ENCODE measurements around the gene UBE2V1.
"Not testable (repeated sequence)": the region's sequence is repeated elsewhere in the genome, so short reads cannot be mapped to it uniquely, and the experiment has no call there.

UBE2V1 gene

GRCh38 chr20:50115041-50115512 lies 2.1 kb upstream of the UBE2V1 start:
- DNase-seq (ENCODE audit: low spot score): no peak

GRCh38 chr20:50113420-50114224 lies 672 bp upstream of the UBE2V1 start:
- no peak for DNase-seq (ENCODE audit: low spot score)

- no peak for DNase-seq (ENCODE audit: low spot score)
Measured at GRCh38 chr20:50111829-50112495, 988 bp downstream of the UBE2V1 start.

GRCh38 chr20:50111120-50111828 lies 1.7 kb downstream of the UBE2V1 start:
- no peak for DNase-seq (ENCODE audit: low spot score)

- peak; percentile 45 for DNase-seq (ENCODE audit: low spot score)
Measured at GRCh38 chr20:50110141-50111047, 2.6 kb downstream of the UBE2V1 start.

- DNase-seq (ENCODE audit: low spot score): no peak
Measured at GRCh38 chr20:50108556-50109235, 4.3 kb downstream of the UBE2V1 start.

GRCh38 chr20:50107796-50108331 lies 5.1 kb downstream of the UBE2V1 start:
- no peak for DNase-seq (ENCODE audit: low spot score)

- no peak for DNase-seq (ENCODE audit: low spot score)
Measured at GRCh38 chr20:50107086-50107660, 5.8 kb downstream of the UBE2V1 start.

GRCh38 chr20:50106669-50107068 lies 6.3 kb downstream of the UBE2V1 start:
- DNase-seq (ENCODE audit: low spot score): not testable (repeated sequence)

- not testable (repeated sequence) for DNase-seq (ENCODE audit: low spot score)
Measured at GRCh38 chr20:50103464-50104107, 9.4 kb downstream of the UBE2V1 start.

GRCh38 chr20:50102551-50102950 lies 10.4 kb downstream of the UBE2V1 start:
- not testable (repeated sequence) for DNase-seq (ENCODE audit: low spot score)

- no peak for DNase-seq (ENCODE audit: low spot score)
Measured at GRCh38 chr20:50101887-50102286, 11.1 kb downstream of the UBE2V1 start.

- no peak for DNase-seq (ENCODE audit: low spot score)
Measured at GRCh38 chr20:50101281-50101680, 11.7 kb downstream of the UBE2V1 start.

- no peak for DNase-seq (ENCODE audit: low spot score)
Measured at GRCh38 chr20:50100552-50100951, 12.4 kb downstream of the UBE2V1 start.

GRCh38 chr20:50099565-50099991 lies 13.4 kb downstream of the UBE2V1 start:
- no peak for DNase-seq (ENCODE audit: low spot score)

- DNase-seq (ENCODE audit: low spot score): no peak
Measured at GRCh38 chr20:50099113-50099512, 13.8 kb downstream of the UBE2V1 start.

GRCh38 chr20:50098259-50098658 lies 14.7 kb downstream of the UBE2V1 start:
- DNase-seq (ENCODE audit: low spot score): no peak

- no peak for DNase-seq (ENCODE audit: low spot score)
Measured at GRCh38 chr20:50097843-50098242, 15.1 kb downstream of the UBE2V1 start.

GRCh38 chr20:50096237-50096636 lies 16.7 kb downstream of the UBE2V1 start:
- DNase-seq (ENCODE audit: low spot score): no peak
